Esophagus squamous epithelium (tissue), 5 donors: ENCODE measurements around the gene OTOG. TPM values are rescaled to one million over a fixed set of nuclear protein-coding genes. Genes with fewer than 3 reads are reported as not detected.

Experiments
- DNase-seq: peaks from one replicate; lab custom pipeline; 2025; lab: John Stamatoyannopoulos, UW
- H3K27ac ChIP-seq, 4 donors: fragments of 200-600 bp; sonication (generic); one replicate each; pipeline ENCODE4 v1.5.1; 2016 to 2019; ENCODE audit warnings: mild to moderate bottlenecking in 1 of 4
- H3K27me3 ChIP-seq, 4 donors: fragments of 200-600 bp; sonication (generic); 1 replicate in 3 of 4; 2 replicates in 1 of 4; pipeline versions ENCODE4 v1.5.1 to v1.6.0; 2017 to 2021; ENCODE audit warnings: antibody characterized with exemption in 1 of 4
- H3K36me3 ChIP-seq, 3 donors: fragments of 200-600 bp; sonication (generic); one replicate each; pipeline ENCODE4 v1.5.1; 2016 to 2019
- H3K4me1 ChIP-seq, 3 donors: fragments of 200-600 bp; sonication (generic); one replicate each; pipeline ENCODE4 v1.5.1; 2017 to 2019
- H3K4me3 ChIP-seq, 4 donors: fragments of 200-600 bp; sonication (generic); 1 replicate in 3 of 4; 2 replicates in 1 of 4; pipeline ENCODE4 v1.5.1; 2016 to 2019; ENCODE audit warnings: mild to moderate bottlenecking in 2 of 4, moderate library complexity in 1 of 4
- H3K9me3 ChIP-seq, 3 donors: fragments of 200-600 bp; sonication (generic); one replicate each; pipeline ENCODE4 v1.5.1; 2016 to 2019
- CTCF ChIP-seq, 6 experiments: fragments of 450-650 bp in 4 of 6; fragments of 200-600 bp in 2 of 6; sonication (generic) in 2 of 6; IDR thresholded peaks; one replicate each; pipeline ENCODE4 v1.5.1; 2016 to 2019; ENCODE audit warnings: antibody characterized with exemption in 6 of 6, mild to moderate bottlenecking in 4 of 6, moderate library complexity in 4 of 6
- POLR2A ChIP-seq, 4 donors: fragments of 450-650 bp; IDR thresholded peaks; one replicate each; pipeline ENCODE4 v1.6.1; 2017; ENCODE audit warnings: antibody characterized with exemption in 4 of 4, mild to moderate bottlenecking in 4 of 4, moderate library complexity in 3 of 4
- WGBS, 2 donors: methylation state at CpG; one replicate each; pipeline ENCODE4 v1.1.5; 2018; 5-methylcytosine and 5-hydroxymethylcytosine counted together
- intact Hi-C: fragments of 100-400 bp; cut with DNase I; formaldehyde crosslinking; loops from one replicate; pipeline ENCODE4 v1.15.0; 2022
- total RNA-seq, 4 donors: library from RNA; depleted of rRNA; stranded (reverse); fragments of >200 nt; gene quantifications; one replicate each; pipeline ENCODE4 v1.1.0, GENCODE V29; 2016
- donor health status: DM: yes; HTN: yes; CAD: no.

Gene OTOG
- total RNA-seq, 4 donors from 2014 or later: not detected

- no peak overlapping the region for H3K4me3 ChIP-seq
- H3K27me3 ChIP-seq: peaks cover 0 to 45% (median 0%) of the 10 kb centered on the region in 4 donors
- WGBS, 2 donors: 67 to 100% methylated on average over 1 to 3 of the region's 7 CpGs
- no peak for TF ChIP-seq POLR2A (IDR thresholded peaks at IDR 0.05)
- TF ChIP-seq CTCF (IDR thresholded peaks at IDR 0.05): no peak
- DNase-seq: no peak
- H3K9me3 ChIP-seq: no peaks in the 10 kb centered on the region
- H3K36me3 ChIP-seq: no peaks in the 10 kb centered on the region
- intact Hi-C loops: no loop called here
- H3K4me1 ChIP-seq: no peaks in the 10 kb centered on the region
- no peak overlapping the region for H3K27ac ChIP-seq
Measured at GRCh38 chr11:17553249-17553546, 6.1 kb downstream of the OTOG start.

DNA sequence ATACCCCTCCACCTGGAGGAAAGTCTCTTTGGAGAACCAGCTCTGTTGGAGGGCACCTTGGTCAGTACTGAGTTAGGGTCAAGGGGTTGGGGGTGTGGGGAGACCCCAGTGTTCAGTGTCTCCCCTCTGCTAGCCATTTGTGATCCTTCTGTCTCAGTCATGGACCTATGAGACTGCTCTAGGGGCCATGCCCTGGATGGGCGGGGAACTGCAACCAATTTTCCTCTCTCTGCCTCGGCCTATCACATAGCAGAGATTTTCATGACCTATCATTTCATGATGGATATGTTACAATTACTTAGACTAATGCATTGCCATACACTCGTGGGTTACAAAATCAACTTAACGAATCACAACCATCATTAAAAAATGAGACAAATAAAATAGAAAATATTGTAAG, 7.4 kb downstream of the OTOG start:
- 79 to 81% methylated on average over 4 of the region's 4 CpGs for WGBS, 2 donors
- intact Hi-C loops: no loop called here
- no peak overlapping the region for H3K27ac ChIP-seq

GRCh38 chr11:17556999-17557398, 9.9 kb downstream of the OTOG start:
- Histone ChIP-seq H3K4me1 (no peaks in the 10 kb centered on the region), H3K27ac (no peak overlapping the region), H3K9me3 (no peaks in the 10 kb centered on the region), H3K36me3 (no peaks in the 10 kb centered on the region), H3K27me3 (peaks cover 0 to 37% (median 0%) of the 10 kb centered on the region in 4 donors), H3K4me3 (no peak overlapping the region)
- TF ChIP-seq CTCF (IDR thresholded peaks at IDR 0.05): no peak
- TF ChIP-seq POLR2A (IDR thresholded peaks at IDR 0.05): no peak
- no peak for DNase-seq
- intact Hi-C loops: no loop called here
- WGBS, 2 donors: 78 to 94% methylated on average over 3 to 6 of the region's 8 CpGs

More for the DNA sequence above, 7.4 kb downstream of the OTOG start:
- Histone ChIP-seq H3K4me1 (no peaks in the 10 kb centered on the region), H3K9me3 (no peaks in the 10 kb centered on the region), H3K27me3 (peaks cover 0 to 46% (median 0%) of the 10 kb centered on the region in 4 donors), H3K36me3 (no peaks in the 10 kb centered on the region), H3K4me3 (no peak overlapping the region)
- no peak for DNase-seq
- TF ChIP-seq POLR2A (IDR thresholded peaks at IDR 0.05): no peak
- TF ChIP-seq CTCF (IDR thresholded peaks at IDR 0.05): no peak

- no peak overlapping the region for H3K27ac ChIP-seq
- no peaks in the 10 kb centered on the region for H3K4me1 ChIP-seq
- H3K36me3 ChIP-seq: no peaks in the 10 kb centered on the region
- peaks cover 0 to 27% (median 0%) of the 10 kb centered on the region in 4 donors for H3K27me3 ChIP-seq
- no peak for TF ChIP-seq CTCF (IDR thresholded peaks at IDR 0.05)
- no peak for TF ChIP-seq POLR2A (IDR thresholded peaks at IDR 0.05)
- H3K4me3 ChIP-seq: no peak overlapping the region
- WGBS, 2 donors: 79% methylated on average over 11 of the region's 15 CpGs
- no peak for DNase-seq
- no peaks in the 10 kb centered on the region for H3K9me3 ChIP-seq
- intact Hi-C loops: no loop called here
Measured at GRCh38 chr11:17558025-17558780, 11.1 kb downstream of the OTOG start.

DNA sequence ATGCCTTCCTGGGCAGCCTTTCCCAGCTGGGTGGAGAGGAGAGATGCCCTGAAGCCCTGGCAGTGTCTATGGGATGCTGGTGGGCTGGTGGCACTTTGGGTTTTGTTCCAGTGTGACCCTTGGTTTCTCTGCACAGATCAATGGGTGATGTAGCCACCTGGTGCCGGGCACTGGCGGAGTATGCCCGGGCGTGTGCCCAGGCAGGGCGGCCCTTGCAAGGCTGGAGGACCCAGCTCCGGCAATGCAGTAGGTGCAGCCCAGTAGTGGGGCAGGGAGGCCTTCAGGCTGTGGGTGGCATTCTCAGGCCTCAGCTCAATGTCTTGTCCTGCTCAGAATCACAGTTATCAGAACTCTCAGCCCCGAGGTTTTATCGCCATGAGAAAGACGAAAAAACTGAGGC, 11.9 kb downstream of the OTOG start:
- H3K36me3 ChIP-seq: no peaks in the 10 kb centered on the region
- WGBS, 2 donors: 60% methylated on average over 1 of the region's 9 CpGs; no CpG with 5 or more reads in 1 of the 2 donors
- intact Hi-C loops: no loop called here
- no peak overlapping the region for H3K27ac ChIP-seq
- no peak overlapping the region for H3K4me3 ChIP-seq
- H3K9me3 ChIP-seq: no peaks in the 10 kb centered on the region
- no peaks in the 10 kb centered on the region for H3K4me1 ChIP-seq
- DNase-seq: no peak
- H3K27me3 ChIP-seq: peaks cover 0 to 27% (median 0%) of the 10 kb centered on the region in 4 donors
- no peak for TF ChIP-seq POLR2A (IDR thresholded peaks at IDR 0.05)
- no peak for TF ChIP-seq CTCF (IDR thresholded peaks at IDR 0.05)
